Measurements from ENCODE around the gene CD164. TPM values are rescaled to one million over a fixed set of nuclear protein-coding genes. Genes with fewer than 3 reads are reported as not detected.
"Not testable (repeated sequence)": the region's sequence is repeated elsewhere in the genome, so short reads cannot be mapped to it uniquely, and the experiment has no call there.

The CD164 gene
- total RNA-seq, 2 donors from 2014 or later: 99.8 to 129 TPM

DNA sequence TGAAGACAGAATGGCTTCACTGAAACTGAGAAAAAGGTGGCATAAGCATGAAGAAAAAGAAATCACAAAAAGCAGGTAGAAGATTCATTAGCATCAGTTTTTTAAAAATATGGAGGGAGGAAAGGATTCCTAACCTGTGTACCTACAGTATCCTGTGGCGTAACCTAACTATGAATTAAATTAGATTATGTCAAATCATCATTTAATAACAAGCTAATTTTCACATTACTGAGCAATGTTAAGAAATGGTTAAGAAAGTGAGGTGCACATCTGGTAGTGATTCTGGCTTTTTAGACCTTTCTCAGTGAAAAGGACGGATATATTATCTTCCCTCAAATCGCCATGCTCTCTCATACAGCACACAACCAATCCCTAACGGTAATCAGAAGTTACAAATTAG is 12.5 kb downstream of the CD164 start:
- TF ChIP-seq, protein P1, sequence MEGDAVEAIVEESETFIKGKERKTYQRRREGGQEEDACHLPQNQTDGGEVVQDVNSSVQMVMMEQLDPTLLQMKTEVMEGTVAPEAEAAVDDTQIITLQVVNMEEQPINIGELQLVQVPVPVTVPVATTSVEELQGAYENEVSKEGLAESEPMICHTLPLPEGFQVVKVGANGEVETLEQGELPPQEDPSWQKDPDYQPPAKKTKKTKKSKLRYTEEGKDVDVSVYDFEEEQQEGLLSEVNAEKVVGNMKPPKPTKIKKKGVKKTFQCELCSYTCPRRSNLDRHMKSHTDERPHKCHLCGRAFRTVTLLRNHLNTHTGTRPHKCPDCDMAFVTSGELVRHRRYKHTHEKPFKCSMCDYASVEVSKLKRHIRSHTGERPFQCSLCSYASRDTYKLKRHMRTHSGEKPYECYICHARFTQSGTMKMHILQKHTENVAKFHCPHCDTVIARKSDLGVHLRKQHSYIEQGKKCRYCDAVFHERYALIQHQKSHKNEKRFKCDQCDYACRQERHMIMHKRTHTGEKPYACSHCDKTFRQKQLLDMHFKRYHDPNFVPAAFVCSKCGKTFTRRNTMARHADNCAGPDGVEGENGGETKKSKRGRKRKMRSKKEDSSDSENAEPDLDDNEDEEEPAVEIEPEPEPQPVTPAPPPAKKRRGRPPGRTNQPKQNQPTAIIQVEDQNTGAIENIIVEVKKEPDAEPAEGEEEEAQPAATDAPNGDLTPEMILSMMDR (IDR thresholded peaks at IDR 0.05): no peak
- Histone ChIP-seq H3K4me1 (peaks cover 0 to 8% of the 10 kb centered on the region in 2 donors), H3K4me3 (no peak overlapping the region), H3K27ac (no peak overlapping the region), H3K27me3 (no peaks in the 10 kb centered on the region), H3K36me3 (peaks cover 66% of the 10 kb centered on the region), H3K9me3 (no peaks in the 10 kb centered on the region)
- no peak for DNase-seq (ENCODE audit: low spot score)

DNA sequence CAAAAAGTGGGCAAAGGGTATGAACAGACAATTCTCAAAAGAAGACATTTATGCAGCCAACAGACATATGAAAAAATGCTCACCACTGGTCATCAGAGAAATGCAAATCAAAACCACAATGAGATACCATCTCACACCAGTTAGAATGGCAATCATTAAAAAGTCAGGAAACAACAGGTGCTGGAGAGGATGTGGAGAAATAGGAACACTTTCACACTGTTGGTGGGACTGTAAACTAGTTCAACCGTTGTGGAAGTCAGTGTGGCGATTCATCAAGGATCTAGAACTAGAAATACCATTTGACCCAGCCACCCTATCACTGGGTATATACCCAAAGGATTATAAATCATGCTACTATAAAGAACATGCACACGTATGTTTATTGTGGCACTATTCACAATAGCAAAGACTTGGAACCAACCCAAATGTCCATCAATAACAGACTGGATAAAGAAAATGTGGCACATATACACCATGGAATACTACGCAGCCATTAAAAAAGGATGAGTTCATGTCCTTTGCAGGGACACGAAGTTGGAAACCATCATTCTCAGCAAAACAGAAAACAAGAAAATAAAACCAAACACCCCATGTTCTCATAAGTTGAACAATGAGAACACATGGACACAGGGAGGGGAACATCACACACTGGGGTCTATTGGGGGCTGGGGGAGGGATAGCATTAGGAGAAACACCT is 17.7 kb downstream of the CD164 start:
- H3K27me3 ChIP-seq; H3K27ac ChIP-seq; DNase-seq (ENCODE audit: low spot score); H3K9me3 ChIP-seq; H3K4me1 ChIP-seq; H3K4me3 ChIP-seq: not testable (repeated sequence)
- peaks cover 53% of the 10 kb centered on the region for H3K36me3 ChIP-seq

DNA sequence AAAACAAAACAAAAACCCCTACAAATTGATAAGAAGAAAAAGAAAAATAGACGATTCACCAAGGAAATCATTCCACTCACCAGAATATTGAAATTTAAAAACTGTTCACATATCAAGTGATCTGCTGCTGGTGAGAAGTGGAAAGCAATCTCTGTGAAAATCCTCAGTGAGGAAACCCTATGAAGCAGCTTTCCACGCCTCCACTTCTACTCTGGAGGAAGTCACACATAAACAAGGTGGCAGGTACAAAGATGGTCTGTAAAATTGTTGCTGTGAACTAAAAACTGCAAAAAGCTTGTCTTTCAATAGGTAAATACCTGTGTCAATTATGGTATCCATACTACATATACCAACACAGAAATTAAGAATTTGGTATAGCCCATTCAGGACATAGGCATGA is 18.5 kb downstream of the CD164 start:
- DNase-seq (ENCODE audit: low spot score): no peak
- Histone ChIP-seq H3K27ac (no peak overlapping the region), H3K4me1 (peaks cover 0 to 9% of the 10 kb centered on the region in 2 donors), H3K27me3 (no peaks in the 10 kb centered on the region), H3K36me3 (peaks cover 60% of the 10 kb centered on the region), H3K9me3 (no peaks in the 10 kb centered on the region), H3K4me3 (no peak overlapping the region)
- TF ChIP-seq, protein P1 (IDR thresholded peaks at IDR 0.05): no peak

DNA sequence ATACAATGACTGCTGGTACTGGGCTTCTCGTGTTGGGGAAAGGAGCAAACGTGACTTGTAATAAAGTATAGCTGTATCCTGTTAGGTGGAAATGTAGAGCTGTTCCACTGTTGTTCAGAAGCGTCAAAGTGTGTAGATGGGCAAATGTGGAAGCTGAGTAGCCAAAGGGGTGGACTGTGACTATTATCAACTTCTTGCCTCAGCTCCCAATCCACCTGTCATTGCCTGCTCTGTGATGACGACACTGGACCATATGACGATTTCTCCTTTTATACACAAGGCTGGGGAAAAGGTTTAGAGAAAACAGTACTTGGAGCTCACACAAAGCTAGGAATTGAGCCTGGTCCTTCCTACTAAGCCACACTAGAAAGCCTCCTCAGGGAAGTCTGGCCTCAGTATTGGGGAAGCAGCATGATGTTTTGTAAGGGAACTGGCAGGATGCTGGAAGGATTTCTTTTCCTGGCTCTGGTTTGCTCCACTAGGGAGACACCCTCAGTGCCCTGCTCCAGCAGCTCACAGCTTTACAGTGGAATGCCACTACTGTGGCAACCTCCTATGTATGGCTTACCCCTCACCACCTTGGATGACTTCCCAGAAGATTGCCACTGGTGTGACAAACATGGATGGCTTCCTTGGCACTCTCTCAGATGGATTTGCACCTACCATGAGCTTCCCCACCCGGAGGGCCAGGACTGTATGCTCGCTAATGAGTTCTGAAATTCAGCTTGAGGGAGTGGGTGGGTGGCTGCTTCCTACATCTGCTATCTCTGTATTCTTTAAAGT is 20.0 kb downstream of the CD164 start:
- no peaks in the 10 kb centered on the region for H3K27me3 ChIP-seq
- no peaks in the 10 kb centered on the region for H3K9me3 ChIP-seq
- TF ChIP-seq, protein P1 (IDR thresholded peaks at IDR 0.05): no peak
- H3K4me3 ChIP-seq: no peak overlapping the region
- peak overlapping the region; percentile 33 to 42 for H3K27ac ChIP-seq
- no peak for DNase-seq (ENCODE audit: low spot score)
- peaks cover 46% of the 10 kb centered on the region for H3K36me3 ChIP-seq
- peaks cover 0 to 9% of the 10 kb centered on the region in 2 donors for H3K4me1 ChIP-seq

DNA sequence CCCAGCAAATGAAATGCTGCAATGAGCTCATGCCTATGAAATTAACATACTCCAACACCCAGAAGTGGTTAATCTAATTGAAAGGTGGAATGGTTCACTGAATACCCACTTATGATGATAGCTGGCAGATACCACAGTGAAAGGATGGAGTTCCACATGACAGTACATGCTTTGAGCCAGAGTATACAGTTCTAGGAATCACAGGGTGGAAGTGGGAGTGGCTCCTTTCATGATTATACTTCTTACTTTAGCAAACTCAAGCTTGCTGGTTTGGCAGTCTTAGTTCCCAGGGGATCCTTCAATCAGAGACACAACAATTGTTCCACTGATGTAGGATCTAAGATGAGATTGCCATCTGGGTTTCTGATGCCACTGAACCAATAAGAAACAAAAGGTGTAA is 21.5 kb downstream of the CD164 start:
- H3K27ac ChIP-seq: no peak overlapping the region
- H3K27me3 ChIP-seq: no peaks in the 10 kb centered on the region
- H3K4me1 ChIP-seq: peaks cover 0 to 9% of the 10 kb centered on the region in 2 donors
- no peak for DNase-seq (ENCODE audit: low spot score)
- no peak overlapping the region for H3K4me3 ChIP-seq
- TF ChIP-seq, protein P1 (IDR thresholded peaks at IDR 0.05): no peak
- H3K9me3 ChIP-seq: peaks cover 0 to 12% of the 10 kb centered on the region in 2 donors
- peaks cover 50% of the 10 kb centered on the region for H3K36me3 ChIP-seq

DNA sequence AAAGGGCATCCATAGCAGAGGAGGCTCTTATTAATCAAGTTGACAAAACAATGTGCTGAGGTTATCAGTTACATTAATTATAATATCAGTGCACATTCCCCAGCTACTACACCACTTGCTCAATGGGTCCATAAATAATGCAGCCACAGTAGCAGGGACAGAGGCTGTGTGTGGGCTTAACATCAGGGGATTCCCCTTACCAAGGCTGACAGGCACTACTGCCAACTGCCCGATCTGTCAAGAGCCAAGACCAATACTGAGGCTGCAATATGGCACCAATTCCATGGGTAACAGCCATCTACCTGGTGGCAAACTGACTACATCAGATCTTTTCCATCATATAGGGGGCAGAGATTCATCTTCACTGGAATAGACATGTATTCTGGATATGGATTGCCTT is 22.0 kb downstream of the CD164 start:
- Histone ChIP-seq H3K36me3 (peaks cover 52% of the 10 kb centered on the region), H3K4me3 (no peak overlapping the region), H3K27me3 (no peaks in the 10 kb centered on the region), H3K27ac (no peak overlapping the region), H3K9me3 (peaks cover 0 to 12% of the 10 kb centered on the region in 2 donors), H3K4me1 (peaks cover 0 to 9% of the 10 kb centered on the region in 2 donors)
- TF ChIP-seq, protein P1 (IDR thresholded peaks at IDR 0.05): no peak
- DNase-seq (ENCODE audit: low spot score): no peak

Measured in right atrium auricular region (tissue), 2 donors.